K562 (cell line): ENCODE results near the gene SLC16A1. TPM values are rescaled to one million over a fixed set of nuclear protein-coding genes. Genes with fewer than 3 reads are reported as not detected.

Source experiments
- ATAC-seq: fragments of 200-7000 bp; cut with Tn5 transposase; 3 replicates; pipeline ENCODE4 v1.9.1; 2020; ENCODE audit warnings: moderate library complexity
- BruUV-seq: library from RNA; stranded (reverse); fragments of 400-500 nt; replicated peaks from 2 replicates; lab custom pipeline; 2021; lab: Mats Ljungman, UMichigan
- CTCF ChIA-PET: fragments of 300-600 bp; formaldehyde crosslinking; extraction: SDS; loops from one replicate; lab custom pipeline; 2021; ENCODE audit warnings: low intra/inter-chr PET ratio; lab: Yijun Ruan, JAX
- POLR2A ChIA-PET: fragments of 300-600, 350-650 bp; sonication (Branson Sonifier 250); formaldehyde crosslinking; extraction: SDS; loops from one replicate; lab custom pipeline; 2021; ENCODE audit warnings: antibody characterized with exemption, inconsistent platforms; lab: Yijun Ruan, JAX
- DNase-seq, 4 experiments: peaks; one replicate each; pipeline versions ENCODE4 v3.0.0 to v3.0.0-alpha.2; 2011 to 2018; ENCODE audit warnings: low spot score in 3 of 4, mixed read lengths in 3 of 4; ENCODE audit errors: extremely low read depth in 1 of 4
- FAIRE-seq: peaks from 2 replicates; lab custom pipeline; 2011; peaks lifted over from hg19 to GRCh38; lab: Jason Lieb, UNC
- H2AFZ ChIP-seq: 2 replicates; pipeline ENCODE4 v1.6.0; 2011; ENCODE audit warnings: low read depth, low read length, control low read depth, inconsistent platforms
- H3K27ac ChIP-seq: fragments of 200-600 bp; 3 replicates; pipeline ENCODE4 v1.8.0; 2011; ENCODE audit warnings: low read depth, mild to moderate bottlenecking, control low read depth, inconsistent platforms, low read length, moderate library complexity, mixed read lengths; ENCODE audit errors: extremely low read depth
- H3K27me3 ChIP-seq, 2 experiments: fragments of 300-600 bp in 1 of 2; 2 replicates in 1 of 2; 3 replicates in 1 of 2; pipeline versions ENCODE4 v1.6.0 to v1.8.0; 2011; ENCODE audit warnings: inconsistent platforms in 2 of 2, low read length in 2 of 2, mild to moderate bottlenecking in 1 of 2, mixed read lengths in 1 of 2, moderate library complexity in 1 of 2; ENCODE audit not compliant: control insufficient read depth in 2 of 2, insufficient read depth in 2 of 2
- H3K36me3 ChIP-seq: fragments of 300-600 bp; 3 replicates; pipeline ENCODE4 v1.8.0; 2011; ENCODE audit warnings: mild to moderate bottlenecking, low read length, inconsistent platforms; ENCODE audit not compliant: control insufficient read depth, insufficient read depth
- H3K4me1 ChIP-seq, 2 experiments: fragments of 200-600 bp in 1 of 2; replicated peaks in 1 of 2; 2 replicates in 1 of 2; 3 replicates in 1 of 2; pipeline versions ENCODE4 v1.5.1 to v1.8.0; 2011; ENCODE audit warnings: inconsistent platforms in 2 of 2, low read length in 2 of 2, mild to moderate bottlenecking in 1 of 2, mixed read lengths in 1 of 2, moderate library complexity in 1 of 2; ENCODE audit not compliant: control insufficient read depth in 2 of 2, insufficient read depth in 2 of 2
- H3K4me2 ChIP-seq: 2 replicates; pipeline ENCODE4 v1.6.1; 2011; ENCODE audit warnings: low read length, control low read depth, inconsistent platforms, mixed read lengths; ENCODE audit not compliant: insufficient read depth
- H3K4me3 ChIP-seq: fragments of 200-600 bp; sonication (generic), shearing (Covaris generic); 2 replicates; pipeline ENCODE4 v1.5.1; 2016; ENCODE audit warnings: control low read depth, inconsistent platforms
- H3K79me2 ChIP-seq: fragments of 200-600 bp; 3 replicates; pipeline ENCODE4 v1.8.0; 2011; ENCODE audit warnings: low read length, inconsistent platforms; ENCODE audit not compliant: control insufficient read depth, insufficient read depth
- H3K9ac ChIP-seq, 2 experiments: 2 replicates each; pipeline versions ENCODE4 v1.6.0 to v1.6.1; 2011; ENCODE audit warnings: low read depth in 2 of 2, low read length in 2 of 2, control low read depth in 1 of 2, inconsistent platforms in 1 of 2, mild to moderate bottlenecking in 1 of 2, mixed read lengths in 1 of 2; ENCODE audit not compliant: insufficient read depth in 1 of 2
- H3K9me1 ChIP-seq: one replicate; pipeline ENCODE4 v1.6.0; 2011; ENCODE audit warnings: inconsistent platforms, mild to moderate bottlenecking, low read length, moderate library complexity; ENCODE audit not compliant: control insufficient read depth, insufficient read depth
- H3K9me3 ChIP-seq: replicated peaks from 2 replicates; pipeline ENCODE4 v1.5.1; 2011; ENCODE audit warnings: low read depth, low read length, inconsistent platforms; ENCODE audit not compliant: control insufficient read depth, insufficient read depth
- H4K20me1 ChIP-seq: replicated peaks from 2 replicates; pipeline ENCODE4 v1.6.1; 2011; ENCODE audit warnings: low read length, inconsistent platforms, mixed read lengths; ENCODE audit not compliant: control insufficient read depth, insufficient read depth
- POLR2H ChIP-seq: IDR thresholded peaks from 2 replicates; pipeline ENCODE4 v1.6.1; 2016; ENCODE audit warnings: missing genetic modification characterization, low read depth, mild to moderate bottlenecking, control low read depth, missing compliant biosample characterization, moderate library complexity
- SMARCC2 ChIP-seq: fragments of 450-650 bp; IDR thresholded peaks from 2 replicates; pipeline ENCODE4 v1.6.1; 2017; ENCODE audit warnings: antibody characterized with exemption, moderate library complexity, mild to moderate bottlenecking, low read depth
- SPI1 ChIP-seq: IDR thresholded peaks from 2 replicates; pipeline ENCODE4 v1.6.1; 2011; ENCODE audit warnings: low read depth, low read length, control low read depth, borderline replicate concordance
- TFE3 ChIP-seq: fragments of 450-650 bp; formaldehyde crosslinking; IDR thresholded peaks from 2 replicates; pipeline ENCODE4 v1.4.0; 2020; ENCODE audit warnings: mild to moderate bottlenecking, mixed read lengths
- WGBS: fragments of 100-300 bp; shearing (Covaris generic); methylation state at CpG from one replicate; pipeline ENCODE4 v1.1.6; 2016; ENCODE audit warnings: low coverage, mixed read lengths; ENCODE audit not compliant: insufficient coverage; ENCODE audit errors: missing lambda C conversion rate; 5-methylcytosine and 5-hydroxymethylcytosine counted together
- in situ Hi-C: fragments of 300-500 bp; cut with MboI; formaldehyde crosslinking; loops from 4 replicates; pipeline ENCODE4 v1.15.0; 2018; ENCODE audit warnings: inconsistent platforms, mixed read lengths
- intact Hi-C: fragments of 100-400 bp; cut with micrococcal nuclease; formaldehyde crosslinking; loops from 2 replicates; pipeline ENCODE4 v1.14.2; 2022
- polyA plus RNA-seq, 8 experiments: library from polyadenylated mRNA; depleted of rRNA in 4 of 8; stranded (reverse) in 5 of 8; unstranded in 3 of 8; fragments of >200 nt; fragmentation: Nextera tagmentation in 2 of 8; fragmentation: Illumina TruSeq in 1 of 8; extraction: Ambion mirVana in 2 of 8; extraction: Trizol in 1 of 8; gene quantifications; 2 replicates each; pipeline versions ENCODE4 v1.2.1 to v1.2.3, GENCODE V29; 2011 to 2014; ENCODE audit warnings: inconsistent platforms in 1 of 8, missing spikeins in 1 of 8
- total RNA-seq, 7 experiments: library from RNA; depleted of rRNA in 6 of 7; stranded (reverse); fragments of >200 nt in 6 of 7; fragmentation: Illumina TruSeq in 2 of 7; extraction: Trizol in 2 of 7; gene quantifications; 2 replicates each; pipeline versions ENCODE4 v1.2.1 to v1.2.3, GENCODE V29; 2011 to 2021; ENCODE audit warnings: low replicate concordance in 1 of 7

SLC16A1 gene
- total and polyA plus RNA-seq, 9 of the 15 experiments (the other 6 are each of a cell fraction or from before 2014, with no cell fraction given), result 73.1 to 244 (median 117) TPM

- Histone ChIP-seq H3K4me3 (no peak overlapping the region), H3K27ac (no peak overlapping the region), H3K9me1 (no peaks in the 10 kb centered on the region), H3K9me3 (no peaks in the 10 kb centered on the region), H4K20me1 (no peaks in the 10 kb centered on the region), H3K27me3 (no peaks in the 10 kb centered on the region), H3K4me1 (no peaks in the 10 kb centered on the region), H3K79me2 (no peaks in the 10 kb centered on the region), H2AFZ (no peak overlapping the region), H3K36me3 (no peaks in the 10 kb centered on the region), H3K4me2 (no peak overlapping the region), H3K9ac (no peak overlapping the region)
- intact Hi-C loops (no loop called here), in situ Hi-C loops (no loop called here)
- BruUV-seq, result no TSS peak
- POLR2A ChIA-PET, result no interaction called here
- 0 out of 2 replicates have a peak, but pooled peaks have one; percentile 5 for TF ChIP-seq TFE3 (CRISPR knock-in tag)
- no peak for TF ChIP-seq POLR2H (tag)
- FAIRE-seq, result peak; percentile 32
- no peak for ATAC-seq
- WGBS, result 33% methylated on average over 2 of the region's 2 CpGs
- DNase-seq, result no peak
- CTCF ChIA-PET, result no interaction called here
Measured at GRCh38 chr1:112985123-112985522, 29.1 kb upstream of the SLC16A1 start.

GRCh38 chr1:112983537-112984131, 27.6 kb upstream of the SLC16A1 start:
- POLR2A ChIA-PET, result interaction anchor here (1.0 to 1.2 kb wide), 2 partner anchors 10 kb away, joined by 4 read pairs; no protein-coding TSS in a partner anchor
- no peak for ATAC-seq
- Histone ChIP-seq H3K9me3 (no peaks in the 10 kb centered on the region), H3K9ac (no peak overlapping the region), H3K36me3 (no peaks in the 10 kb centered on the region), H3K4me1 (no peaks in the 10 kb centered on the region), H2AFZ (no peak overlapping the region), H3K4me2 (no peak overlapping the region), H4K20me1 (no peaks in the 10 kb centered on the region), H3K27ac (no peak overlapping the region), H3K9me1 (no peaks in the 10 kb centered on the region), H3K79me2 (no peaks in the 10 kb centered on the region), H3K27me3 (no peaks in the 10 kb centered on the region), H3K4me3 (no peak overlapping the region)
- CTCF ChIA-PET, result no interaction called here
- intact Hi-C loops, result no loop called here
- FAIRE-seq, result no peak
- in situ Hi-C loops, result no loop called here
- TF ChIP-seq SPI1 (peak; percentile 87), SMARCC2 (no peak)
- no peak for DNase-seq
- WGBS, result 43% methylated on average over 6 of the region's 6 CpGs
- no TSS peak for BruUV-seq
